Cardiac muscle cell (in vitro differentiated cells and primary cell): ENCODE measurements around the gene PHPT1. TPM values are rescaled to one million over a fixed set of nuclear protein-coding genes. Genes with fewer than 3 reads are reported as not detected.

Experiments used
- DNase-seq, 2 donors: peaks; one replicate each; pipeline versions ENCODE4 v3.0.0 to v3.0.0-alpha.2; 2010 to 2017; ENCODE audit warnings: low read depth in 1 of 2, low spot score in 1 of 2
- H3K27ac ChIP-seq: fragments of 200-600 bp; sonication (generic); 2 replicates; pipeline ENCODE4 v1.5.1; 2016
- H3K27me3 ChIP-seq: fragments of 200-600 bp; sonication (generic); 2 replicates; pipeline ENCODE4 v1.6.0; 2016; ENCODE audit warnings: control low read depth
- H3K36me3 ChIP-seq: fragments of 200-600 bp; sonication (generic); 2 replicates; pipeline ENCODE4 v1.5.1; 2016; ENCODE audit warnings: control low read depth
- H3K4me1 ChIP-seq: fragments of 200-600 bp; sonication (generic); 2 replicates; pipeline ENCODE4 v1.8.1; 2017; ENCODE audit warnings: low read depth, mild to moderate bottlenecking, mixed run types
- H3K4me3 ChIP-seq: fragments of 200-600 bp; sonication (generic); 2 replicates; pipeline ENCODE4 v1.5.1; 2016; ENCODE audit warnings: mild to moderate bottlenecking
- H3K9me3 ChIP-seq: fragments of 200-600 bp; sonication (generic); 2 replicates; pipeline ENCODE4 v1.5.1; 2017; ENCODE audit warnings: low read depth, mild to moderate bottlenecking, control low read depth
- CTCF ChIP-seq: IDR thresholded peaks from 2 replicates; pipeline ENCODE4 v1.5.1; 2012; ENCODE audit warnings: low read depth, mild to moderate bottlenecking, low read length
- polyA plus RNA-seq: library from polyadenylated mRNA; unstranded; fragments of >200 nt; fragmentation: Nextera tagmentation; extraction: Ambion mirVana; gene quantifications from 2 replicates; pipeline ENCODE4 v1.2.1, GENCODE V29; 2016
- total RNA-seq: library from RNA; depleted of rRNA; stranded (reverse); fragments of >200 nt; gene quantifications from 2 replicates; pipeline ENCODE4 v1.2.3, GENCODE V29; 2016

Gene PHPT1
- total and polyA plus RNA-seq, 2 experiments from 2014 or later = 185 to 565 TPM

GRCh38 chr9:136826703-136827582 is 22.3 kb upstream of the PHPT1 start:
- no peak overlapping the region for H3K4me3 ChIP-seq
- no peaks in the 10 kb centered on the region for H3K4me1 ChIP-seq
- H3K36me3 ChIP-seq = peaks cover 31% of the 10 kb centered on the region
- no peaks in the 10 kb centered on the region for H3K9me3 ChIP-seq
- DNase-seq = no peak
- no peak for TF ChIP-seq CTCF
- no peaks in the 10 kb centered on the region for H3K27me3 ChIP-seq
- no peak overlapping the region for H3K27ac ChIP-seq

DNA sequence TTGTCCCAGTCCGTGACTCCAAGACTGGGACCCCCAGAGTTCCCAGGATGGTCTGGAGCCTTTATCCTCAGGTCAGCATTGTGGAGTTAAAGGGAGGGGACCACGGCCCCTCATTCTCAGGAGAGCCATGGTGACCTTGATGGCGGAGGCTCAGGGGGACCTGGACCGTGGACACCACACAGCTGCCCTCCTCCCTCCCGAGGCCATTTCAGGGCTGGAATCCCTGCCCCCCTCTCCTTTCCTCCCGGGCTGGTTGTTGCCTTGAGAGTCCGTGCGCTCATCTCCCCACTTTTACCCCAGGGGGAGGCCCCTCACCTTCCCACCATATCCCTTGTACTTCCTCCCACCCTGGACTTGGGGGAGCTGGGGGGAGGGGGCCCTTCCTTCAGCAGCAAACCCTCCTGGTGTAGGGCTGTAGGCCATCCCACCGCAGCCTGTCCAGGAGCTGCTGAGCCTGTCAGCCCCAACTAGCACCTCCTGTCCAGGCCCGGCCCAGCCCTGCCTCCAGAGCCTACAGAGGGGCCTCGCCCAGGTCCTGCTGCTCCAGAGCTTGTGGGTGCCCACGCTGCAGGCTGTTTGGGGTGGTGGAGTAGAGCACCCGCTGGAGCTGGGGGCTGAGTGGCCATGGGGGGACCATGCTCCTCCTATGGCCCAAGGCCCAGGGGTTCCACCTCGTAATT is 21.3 kb upstream of the PHPT1 start:
- H3K27me3 ChIP-seq = no peaks in the 10 kb centered on the region
- no peaks in the 10 kb centered on the region for H3K9me3 ChIP-seq
- H3K27ac ChIP-seq = no peak overlapping the region
- H3K36me3 ChIP-seq = peaks cover 38% of the 10 kb centered on the region
- DNase-seq = no peak
- no peak overlapping the region for H3K4me3 ChIP-seq
- no peak for TF ChIP-seq CTCF
- no peaks in the 10 kb centered on the region for H3K4me1 ChIP-seq

DNA sequence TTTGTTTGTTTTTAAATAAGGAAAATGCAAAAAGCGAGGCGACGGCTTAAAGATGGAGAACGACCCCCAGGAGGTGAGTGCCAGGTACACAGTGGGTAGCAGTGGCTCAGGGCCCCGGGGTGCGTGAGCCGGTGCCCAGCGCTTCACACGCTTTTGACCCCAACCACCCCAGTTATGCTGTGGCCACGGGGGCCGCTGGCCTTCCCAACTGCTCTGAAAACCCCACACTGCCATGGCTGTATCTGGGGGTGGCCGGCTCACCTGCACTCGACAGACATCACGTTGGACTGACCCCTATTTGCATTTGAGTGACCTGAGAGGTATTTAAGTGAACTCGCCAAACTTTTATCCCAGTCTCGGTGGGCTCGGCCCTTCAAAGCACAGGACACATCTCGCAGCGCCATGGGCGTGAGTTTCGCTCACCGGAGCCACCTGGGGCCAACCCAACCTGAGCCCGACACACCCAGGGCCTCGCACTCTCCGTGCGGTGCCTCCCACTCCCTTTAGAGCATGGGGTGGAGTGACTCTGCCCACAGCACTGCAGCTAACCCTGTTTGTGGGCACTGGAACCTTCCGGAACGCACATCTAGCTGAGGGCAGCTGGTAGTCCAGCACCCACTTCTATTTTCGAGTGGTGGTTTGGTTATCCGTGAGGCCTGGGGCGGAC is 20.6 kb upstream of the PHPT1 start:
- no peak for TF ChIP-seq CTCF
- H3K36me3 ChIP-seq = peaks cover 37% of the 10 kb centered on the region
- H3K27me3 ChIP-seq = no peaks in the 10 kb centered on the region
- DNase-seq = no peak
- no peak overlapping the region for H3K27ac ChIP-seq
- H3K4me1 ChIP-seq = no peaks in the 10 kb centered on the region
- no peak overlapping the region for H3K4me3 ChIP-seq
- H3K9me3 ChIP-seq = no peaks in the 10 kb centered on the region

DNA sequence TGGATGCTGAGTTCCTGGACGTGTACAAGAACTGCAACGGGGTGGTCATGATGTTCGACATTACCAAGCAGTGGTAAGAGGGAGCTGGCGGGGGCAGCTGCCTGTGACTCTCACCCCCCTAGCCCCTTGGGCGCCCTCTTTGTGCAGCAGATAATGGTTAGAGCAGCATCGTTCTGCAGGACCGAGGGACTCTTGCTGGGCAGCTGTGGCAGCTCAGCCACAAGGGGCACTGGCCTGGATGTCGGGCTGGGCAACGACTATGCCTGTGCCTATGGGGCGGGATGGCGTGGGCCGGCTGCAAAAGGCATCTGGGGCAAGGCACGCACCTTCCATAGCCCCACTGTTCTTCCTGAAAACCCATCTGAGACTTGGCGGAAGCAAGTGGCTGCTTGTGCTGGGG is 19.8 kb upstream of the PHPT1 start:
- Histone ChIP-seq H3K27me3 (no peaks in the 10 kb centered on the region), H3K9me3 (no peaks in the 10 kb centered on the region), H3K4me3 (no peak overlapping the region), H3K4me1 (no peaks in the 10 kb centered on the region), H3K36me3 (peaks cover 35% of the 10 kb centered on the region), H3K27ac (no peak overlapping the region)
- no peak for DNase-seq
- no peak for TF ChIP-seq CTCF

- H3K9me3 ChIP-seq = no peaks in the 10 kb centered on the region
- TF ChIP-seq CTCF = no peak
- peaks cover 32% of the 10 kb centered on the region for H3K36me3 ChIP-seq
- H3K4me1 ChIP-seq = no peaks in the 10 kb centered on the region
- no peak overlapping the region for H3K4me3 ChIP-seq
- H3K27me3 ChIP-seq = no peaks in the 10 kb centered on the region
- no peak for DNase-seq
- H3K27ac ChIP-seq = no peak overlapping the region
These were observed 19.0 kb upstream of the PHPT1 start for GRCh38 chr9:136829981-136830885.
